ENCODE measurements around the gene PARVB. TPM values are rescaled to one million over a fixed set of nuclear protein-coding genes. Genes with fewer than 3 reads are reported as not detected.

PARVB gene
- total and polyA plus RNA-seq, 11 donors = 54.9 to 172 (median 95.8) TPM

DNA sequence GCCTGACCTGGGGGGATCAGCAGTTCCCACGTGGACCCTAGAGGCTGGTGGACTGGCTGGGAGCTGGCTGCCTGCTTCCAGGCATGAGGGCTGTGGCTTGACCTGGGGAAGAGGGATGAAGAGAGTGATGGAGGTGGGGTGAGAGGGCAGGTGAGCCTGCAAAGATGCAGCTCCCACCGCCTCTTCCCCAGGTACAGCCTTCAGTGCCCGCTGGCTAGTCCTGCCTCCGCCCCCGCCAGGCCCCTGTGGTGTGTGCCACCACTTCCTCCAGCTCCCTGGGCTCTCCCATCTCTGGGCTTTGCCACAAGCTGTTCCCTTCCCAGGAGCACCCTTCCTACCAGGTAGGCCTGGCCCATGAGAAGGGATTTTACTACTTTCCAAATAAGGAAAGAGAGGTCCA, 175.8 kb downstream of the PARVB start:
- no peak for TF ChIP-seq POLR2A (IDR thresholded peaks at IDR 0.05)
- TF ChIP-seq, protein P1, sequence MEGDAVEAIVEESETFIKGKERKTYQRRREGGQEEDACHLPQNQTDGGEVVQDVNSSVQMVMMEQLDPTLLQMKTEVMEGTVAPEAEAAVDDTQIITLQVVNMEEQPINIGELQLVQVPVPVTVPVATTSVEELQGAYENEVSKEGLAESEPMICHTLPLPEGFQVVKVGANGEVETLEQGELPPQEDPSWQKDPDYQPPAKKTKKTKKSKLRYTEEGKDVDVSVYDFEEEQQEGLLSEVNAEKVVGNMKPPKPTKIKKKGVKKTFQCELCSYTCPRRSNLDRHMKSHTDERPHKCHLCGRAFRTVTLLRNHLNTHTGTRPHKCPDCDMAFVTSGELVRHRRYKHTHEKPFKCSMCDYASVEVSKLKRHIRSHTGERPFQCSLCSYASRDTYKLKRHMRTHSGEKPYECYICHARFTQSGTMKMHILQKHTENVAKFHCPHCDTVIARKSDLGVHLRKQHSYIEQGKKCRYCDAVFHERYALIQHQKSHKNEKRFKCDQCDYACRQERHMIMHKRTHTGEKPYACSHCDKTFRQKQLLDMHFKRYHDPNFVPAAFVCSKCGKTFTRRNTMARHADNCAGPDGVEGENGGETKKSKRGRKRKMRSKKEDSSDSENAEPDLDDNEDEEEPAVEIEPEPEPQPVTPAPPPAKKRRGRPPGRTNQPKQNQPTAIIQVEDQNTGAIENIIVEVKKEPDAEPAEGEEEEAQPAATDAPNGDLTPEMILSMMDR (IDR thresholded peaks at IDR 0.05) = no peak
- intact Hi-C loops (cut with DNase I) = no loop called here
- no peak overlapping the region for H3K27ac ChIP-seq
- no peaks in the 10 kb centered on the region for H3K9me3 ChIP-seq
- no peak for DNase-seq
- peaks cover 0 to 13% (median 0%) of the 10 kb centered on the region in 12 donors for H3K4me1 ChIP-seq
- peaks cover 0 to 43% (median 0%) of the 10 kb centered on the region in 9 donors for H3K36me3 ChIP-seq
- no peak for ATAC-seq
- peaks cover 0 to 24% (median 0%) of the 10 kb centered on the region in 9 donors for H3K27me3 ChIP-seq
- no peak overlapping the region for H3K4me3 ChIP-seq
- 86 to 92% (median 89%) methylated on average over 4 to 5 of the region's 5 CpGs for WGBS, 4 donors

DNA sequence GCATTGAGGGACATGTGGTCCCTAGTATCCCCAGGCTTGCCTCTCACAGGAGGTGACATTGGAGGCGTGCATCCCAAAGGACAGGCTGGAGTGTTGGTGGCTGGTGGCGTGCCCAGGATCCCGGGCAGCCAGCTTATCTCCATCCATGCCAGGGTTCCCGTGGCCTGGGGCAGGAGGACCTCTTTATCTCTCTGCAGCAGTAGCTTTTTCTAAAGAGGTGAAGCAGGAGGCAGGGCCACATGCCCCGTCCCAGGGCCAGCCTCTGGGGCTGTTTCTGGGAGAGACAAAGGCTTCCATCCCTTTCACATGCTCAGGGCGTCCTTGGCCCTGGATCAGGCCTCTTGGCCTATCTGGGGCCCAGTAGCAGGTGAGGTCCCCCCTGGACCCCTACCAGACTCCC, 176.3 kb downstream of the PARVB start:
- 68 to 72% (median 70%) methylated on average over 6 of the region's 6 CpGs for WGBS, 4 donors
- Histone ChIP-seq H3K4me3 (no peak overlapping the region), H3K4me1 (peaks cover 0 to 13% (median 0%) of the 10 kb centered on the region in 12 donors), H3K36me3 (peaks cover 0 to 42% (median 0%) of the 10 kb centered on the region in 9 donors), H3K9me3 (no peaks in the 10 kb centered on the region), H3K27ac (no peak overlapping the region), H3K27me3 (peaks cover 0 to 24% (median 0%) of the 10 kb centered on the region in 9 donors)
- no peak for ATAC-seq
- intact Hi-C loops (cut with DNase I) = no loop called here
- no peak for TF ChIP-seq POLR2A (IDR thresholded peaks at IDR 0.05)
- TF ChIP-seq, protein P1 (IDR thresholded peaks at IDR 0.05) = no peak
- DNase-seq = no peak

DNA sequence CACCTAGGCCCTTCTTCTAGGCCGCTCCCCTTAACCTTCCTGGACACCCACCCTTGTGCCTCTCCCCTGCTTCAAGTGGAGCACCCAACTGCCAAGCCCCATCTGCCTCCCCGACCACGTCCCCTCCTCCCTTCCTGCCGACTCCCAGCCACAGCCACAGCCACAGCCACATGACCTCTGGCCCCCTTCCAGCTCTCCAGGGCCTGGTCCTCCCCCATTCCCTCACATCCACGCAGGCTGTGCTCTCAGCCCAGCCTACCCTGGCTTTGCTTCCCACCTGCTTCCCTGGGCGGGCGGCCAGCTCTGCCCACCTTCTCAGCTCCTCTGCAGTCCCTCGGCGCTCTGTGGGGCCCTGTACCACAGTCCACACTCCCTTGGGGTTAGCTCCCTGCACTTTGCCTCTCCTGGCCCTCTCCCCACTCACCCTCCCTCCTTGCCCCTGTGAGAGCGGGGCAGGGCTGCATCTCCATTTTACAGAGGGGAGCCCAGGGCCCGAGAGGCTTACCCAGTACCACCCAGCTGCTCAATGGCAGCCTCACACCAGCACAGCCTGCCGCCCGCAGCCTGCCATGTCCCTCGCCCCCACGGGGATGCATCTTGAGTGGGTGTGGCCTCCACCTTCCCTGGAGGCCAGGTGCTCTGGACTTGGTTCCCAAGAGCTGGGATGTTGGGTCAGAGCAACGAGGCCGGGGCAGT, 176.9 kb downstream of the PARVB start:
- ATAC-seq = peak in 1 of 4 donors; percentile 29
- DNase-seq = no peak
- Histone ChIP-seq H3K27me3 (peaks cover 0 to 18% (median 0%) of the 10 kb centered on the region in 9 donors), H3K4me3 (no peak overlapping the region), H3K4me1 (peaks cover 0 to 13% (median 0%) of the 10 kb centered on the region in 12 donors), H3K9me3 (no peaks in the 10 kb centered on the region), H3K27ac (no peak overlapping the region), H3K36me3 (peaks cover 0 to 36% (median 0%) of the 10 kb centered on the region in 9 donors)
- 69 to 76% (median 73%) methylated on average over 15 to 17 of the region's 17 CpGs for WGBS, 4 donors
- TF ChIP-seq, protein P1 (IDR thresholded peaks at IDR 0.05) = no peak
- no peak for TF ChIP-seq POLR2A (IDR thresholded peaks at IDR 0.05)
- intact Hi-C loops (cut with DNase I) = no loop called here

DNA sequence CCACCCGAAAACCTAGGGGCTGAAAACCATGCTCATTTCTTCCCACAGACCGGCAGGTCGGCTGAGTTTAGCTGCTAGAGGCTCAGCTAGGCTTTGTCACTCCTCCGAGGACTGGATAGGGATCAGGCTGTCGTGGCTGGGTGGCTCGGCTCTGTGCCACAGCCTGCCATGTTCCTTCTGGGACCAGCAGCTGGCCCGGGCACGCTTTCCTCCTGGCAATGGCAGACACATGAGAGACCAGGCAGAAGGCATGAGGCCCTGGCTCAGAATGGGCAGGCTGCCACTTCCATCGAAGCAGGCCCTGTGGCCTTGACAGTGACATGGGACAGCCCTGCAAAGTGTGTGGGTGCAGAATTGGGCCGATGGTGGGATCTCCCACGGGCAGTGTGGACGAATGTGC, 177.6 kb downstream of the PARVB start:
- DNase-seq = peak in 3 of 5 donors; percentile 50 to 61 (median 51)
- H3K36me3 ChIP-seq = peaks cover 0 to 29% (median 0%) of the 10 kb centered on the region in 9 donors
- peak; percentile 29 to 79 (median 58) for ATAC-seq
- intact Hi-C loops (cut with DNase I) = no loop called here
- no peak overlapping the region for H3K4me3 ChIP-seq
- no peaks in the 10 kb centered on the region for H3K9me3 ChIP-seq
- no peak for TF ChIP-seq POLR2A (IDR thresholded peaks at IDR 0.05)
- TF ChIP-seq, protein P1 (IDR thresholded peaks at IDR 0.05) = no peak
- H3K27me3 ChIP-seq = peaks cover 0 to 14% (median 0%) of the 10 kb centered on the region in 9 donors
- WGBS, 4 donors = 51 to 69% (median 58%) methylated on average over 9 to 12 of the region's 12 CpGs
- peaks cover 0 to 13% (median 0%) of the 10 kb centered on the region in 12 donors for H3K4me1 ChIP-seq
- no peak overlapping the region for H3K27ac ChIP-seq
